ENCODE measurements around the gene PHKA2.

GRCh38 chrX:19030805-19031204, 46.9 kb upstream of the PHKA2 start:
- TF ChIP-seq, protein P1, sequence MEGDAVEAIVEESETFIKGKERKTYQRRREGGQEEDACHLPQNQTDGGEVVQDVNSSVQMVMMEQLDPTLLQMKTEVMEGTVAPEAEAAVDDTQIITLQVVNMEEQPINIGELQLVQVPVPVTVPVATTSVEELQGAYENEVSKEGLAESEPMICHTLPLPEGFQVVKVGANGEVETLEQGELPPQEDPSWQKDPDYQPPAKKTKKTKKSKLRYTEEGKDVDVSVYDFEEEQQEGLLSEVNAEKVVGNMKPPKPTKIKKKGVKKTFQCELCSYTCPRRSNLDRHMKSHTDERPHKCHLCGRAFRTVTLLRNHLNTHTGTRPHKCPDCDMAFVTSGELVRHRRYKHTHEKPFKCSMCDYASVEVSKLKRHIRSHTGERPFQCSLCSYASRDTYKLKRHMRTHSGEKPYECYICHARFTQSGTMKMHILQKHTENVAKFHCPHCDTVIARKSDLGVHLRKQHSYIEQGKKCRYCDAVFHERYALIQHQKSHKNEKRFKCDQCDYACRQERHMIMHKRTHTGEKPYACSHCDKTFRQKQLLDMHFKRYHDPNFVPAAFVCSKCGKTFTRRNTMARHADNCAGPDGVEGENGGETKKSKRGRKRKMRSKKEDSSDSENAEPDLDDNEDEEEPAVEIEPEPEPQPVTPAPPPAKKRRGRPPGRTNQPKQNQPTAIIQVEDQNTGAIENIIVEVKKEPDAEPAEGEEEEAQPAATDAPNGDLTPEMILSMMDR (IDR thresholded peaks at IDR 0.05 in 2 of 3, conservative IDR thresholded peaks at IDR 0.05 in 1 of 3; ENCODE audit: control insufficient read depth in 2 of 3, extremely low read depth in 1 of 3, insufficient read depth in 1 of 3, low read depth in 3 of 3, low read length in 3 of 3), result no peak
- TF ChIP-seq POLR2AphosphoS5 (IDR thresholded peaks at IDR 0.05; ENCODE audit: low read length) (no peak), MYC (IDR thresholded peaks at IDR 0.05; ENCODE audit: insufficient read depth, insufficient read length, insufficient replicate concordance, low read length, severe bottlenecking) (no peak), EP300 (IDR thresholded peaks at IDR 0.05; ENCODE audit: borderline replicate concordance in 1 of 2, control insufficient read depth in 1 of 2, low read depth in 2 of 2, low read length in 2 of 2) (no peak), ZBTB11 (CRISPR knock-in tag; IDR thresholded peaks at IDR 0.05) (no peak), GABPA (IDR thresholded peaks at IDR 0.05; ENCODE audit: low read depth) (no peak), ZNF384 (IDR thresholded peaks at IDR 0.05; ENCODE audit: borderline replicate concordance, low read depth, low read length) (no peak), ZNF24 (IDR thresholded peaks at IDR 0.05) (no peak), RBBP5 (conservative IDR thresholded peaks at IDR 0.05) (no peak), NKRF (conservative IDR thresholded peaks at IDR 0.05) (no peak), MTA3 (IDR thresholded peaks at IDR 0.05; ENCODE audit: borderline replicate concordance, low read length) (no peak)
- TF ChIP-seq, protein P2, sequence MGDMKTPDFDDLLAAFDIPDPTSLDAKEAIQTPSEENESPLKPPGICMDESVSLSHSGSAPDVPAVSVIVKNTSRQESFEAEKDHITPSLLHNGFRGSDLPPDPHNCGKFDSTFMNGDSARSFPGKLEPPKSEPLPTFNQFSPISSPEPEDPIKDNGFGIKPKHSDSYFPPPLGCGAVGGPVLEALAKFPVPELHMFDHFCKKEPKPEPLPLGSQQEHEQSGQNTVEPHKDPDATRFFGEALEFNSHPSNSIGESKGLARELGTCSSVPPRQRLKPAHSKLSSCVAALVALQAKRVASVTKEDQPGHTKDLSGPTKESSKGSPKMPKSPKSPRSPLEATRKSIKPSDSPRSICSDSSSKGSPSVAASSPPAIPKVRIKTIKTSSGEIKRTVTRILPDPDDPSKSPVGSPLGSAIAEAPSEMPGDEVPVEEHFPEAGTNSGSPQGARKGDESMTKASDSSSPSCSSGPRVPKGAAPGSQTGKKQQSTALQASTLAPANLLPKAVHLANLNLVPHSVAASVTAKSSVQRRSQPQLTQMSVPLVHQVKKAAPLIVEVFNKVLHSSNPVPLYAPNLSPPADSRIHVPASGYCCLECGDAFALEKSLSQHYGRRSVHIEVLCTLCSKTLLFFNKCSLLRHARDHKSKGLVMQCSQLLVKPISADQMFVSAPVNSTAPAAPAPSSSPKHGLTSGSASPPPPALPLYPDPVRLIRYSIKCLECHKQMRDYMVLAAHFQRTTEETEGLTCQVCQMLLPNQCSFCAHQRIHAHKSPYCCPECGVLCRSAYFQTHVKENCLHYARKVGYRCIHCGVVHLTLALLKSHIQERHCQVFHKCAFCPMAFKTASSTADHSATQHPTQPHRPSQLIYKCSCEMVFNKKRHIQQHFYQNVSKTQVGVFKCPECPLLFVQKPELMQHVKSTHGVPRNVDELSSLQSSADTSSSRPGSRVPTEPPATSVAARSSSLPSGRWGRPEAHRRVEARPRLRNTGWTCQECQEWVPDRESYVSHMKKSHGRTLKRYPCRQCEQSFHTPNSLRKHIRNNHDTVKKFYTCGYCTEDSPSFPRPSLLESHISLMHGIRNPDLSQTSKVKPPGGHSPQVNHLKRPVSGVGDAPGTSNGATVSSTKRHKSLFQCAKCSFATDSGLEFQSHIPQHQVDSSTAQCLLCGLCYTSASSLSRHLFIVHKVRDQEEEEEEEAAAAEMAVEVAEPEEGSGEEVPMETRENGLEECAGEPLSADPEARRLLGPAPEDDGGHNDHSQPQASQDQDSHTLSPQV (IDR thresholded peaks at IDR 0.05), result no peak
- TF ChIP-seq, protein P3, sequence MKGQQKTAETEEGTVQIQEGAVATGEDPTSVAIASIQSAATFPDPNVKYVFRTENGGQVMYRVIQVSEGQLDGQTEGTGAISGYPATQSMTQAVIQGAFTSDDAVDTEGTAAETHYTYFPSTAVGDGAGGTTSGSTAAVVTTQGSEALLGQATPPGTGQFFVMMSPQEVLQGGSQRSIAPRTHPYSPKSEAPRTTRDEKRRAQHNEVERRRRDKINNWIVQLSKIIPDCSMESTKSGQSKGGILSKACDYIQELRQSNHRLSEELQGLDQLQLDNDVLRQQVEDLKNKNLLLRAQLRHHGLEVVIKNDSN (IDR thresholded peaks at IDR 0.05; ENCODE audit: borderline replicate concordance, extremely low read length, insufficient read depth, low read depth, low read length), result no peak
- TF ChIP-seq, protein P4, sequence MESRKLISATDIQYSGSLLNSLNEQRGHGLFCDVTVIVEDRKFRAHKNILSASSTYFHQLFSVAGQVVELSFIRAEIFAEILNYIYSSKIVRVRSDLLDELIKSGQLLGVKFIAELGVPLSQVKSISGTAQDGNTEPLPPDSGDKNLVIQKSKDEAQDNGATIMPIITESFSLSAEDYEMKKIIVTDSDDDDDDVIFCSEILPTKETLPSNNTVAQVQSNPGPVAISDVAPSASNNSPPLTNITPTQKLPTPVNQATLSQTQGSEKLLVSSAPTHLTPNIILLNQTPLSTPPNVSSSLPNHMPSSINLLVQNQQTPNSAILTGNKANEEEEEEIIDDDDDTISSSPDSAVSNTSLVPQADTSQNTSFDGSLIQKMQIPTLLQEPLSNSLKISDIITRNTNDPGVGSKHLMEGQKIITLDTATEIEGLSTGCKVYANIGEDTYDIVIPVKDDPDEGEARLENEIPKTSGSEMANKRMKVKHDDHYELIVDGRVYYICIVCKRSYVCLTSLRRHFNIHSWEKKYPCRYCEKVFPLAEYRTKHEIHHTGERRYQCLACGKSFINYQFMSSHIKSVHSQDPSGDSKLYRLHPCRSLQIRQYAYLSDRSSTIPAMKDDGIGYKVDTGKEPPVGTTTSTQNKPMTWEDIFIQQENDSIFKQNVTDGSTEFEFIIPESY (IDR thresholded peaks at IDR 0.05), result no peak

All from GM12878 (cell line).